ENCODE data around the gene CFAP251.

- no peak for TF ChIP-seq HOXC10 (CRISPR knock-in tag; IDR thresholded peaks at IDR 0.05)
- TF ChIP-seq ZNF341 (tag by site-specific recombination; IDR thresholded peaks at IDR 0.05; ENCODE audit: low read depth), result no peak
- TF ChIP-seq ZNF112 (tag by site-specific recombination; IDR thresholded peaks at IDR 0.05), result no peak
- peak; percentile 59; the same call in 1 of the 2 replicates for TF ChIP-seq CTCF (tag by site-specific recombination; IDR thresholded peaks at IDR 0.05)
- TF ChIP-seq ZNF701 (tag by site-specific recombination; IDR thresholded peaks at IDR 0.05), result no peak
Measured at GRCh38 chr12:122031342-122032216, 113.2 kb downstream of the CFAP251 start.
